Activated CD4-positive, CD25-positive, alpha-beta regulatory T cell treated with anti-CD3 and anti-CD28 coated beads, Interleukin-2, amount 50 U/mL, for 24 hours (primary cell): ENCODE data around the gene CRYBA2.
A peak's percentile ranks its signal among the peaks of the same experiment; 100 is the strongest.

Experiments used
- ATAC-seq, 2 donors: fragments of 150-1000 bp; cut with Tn5 transposase; one replicate each; pipeline ENCODE4 v1.10.0; 2021; ENCODE audit warnings: mild to moderate bottlenecking in 1 of 2, moderate library complexity in 1 of 2

CRYBA2 gene

GRCh38 chr2:218981881-218982585, 11.2 kb downstream of the CRYBA2 start:
- peak; percentile 23 to 27 for ATAC-seq

- ATAC-seq = no peak
Measured at GRCh38 chr2:218981390-218981880, 11.8 kb downstream of the CRYBA2 start.

DNA sequence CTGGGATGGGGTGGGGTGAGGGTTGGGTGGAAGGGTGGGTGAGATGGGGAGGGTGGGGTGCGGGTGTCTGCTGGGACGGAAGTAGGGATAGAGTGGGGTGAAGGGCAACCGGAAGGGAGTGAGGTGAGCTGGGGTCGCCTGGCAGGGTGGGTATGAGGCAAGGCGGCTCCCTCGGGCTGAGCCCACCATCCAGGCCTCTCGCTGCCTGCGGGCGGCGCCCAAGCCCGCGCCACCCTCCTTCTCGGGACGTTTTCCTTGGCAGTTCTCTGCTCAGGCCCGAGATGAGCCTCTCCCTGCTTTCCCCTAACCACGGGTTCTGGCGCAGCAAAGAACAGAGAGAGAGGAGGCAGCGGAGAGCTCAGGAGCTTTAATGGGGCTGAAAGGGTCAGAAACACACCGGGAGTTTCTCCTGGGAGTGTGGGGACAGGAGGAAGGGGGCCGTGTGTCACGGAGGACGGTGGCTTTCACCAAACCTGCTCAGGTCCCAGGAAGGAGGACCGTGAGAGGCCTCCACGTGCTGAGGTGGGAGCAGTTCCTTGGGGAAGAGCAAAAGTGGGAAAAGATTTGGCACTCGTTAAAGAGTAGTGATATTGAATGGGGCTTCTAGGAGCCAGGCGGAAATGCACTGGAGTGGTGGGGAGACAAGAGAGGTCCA, 12.4 kb downstream of the CRYBA2 start:
- ATAC-seq = no peak

DNA sequence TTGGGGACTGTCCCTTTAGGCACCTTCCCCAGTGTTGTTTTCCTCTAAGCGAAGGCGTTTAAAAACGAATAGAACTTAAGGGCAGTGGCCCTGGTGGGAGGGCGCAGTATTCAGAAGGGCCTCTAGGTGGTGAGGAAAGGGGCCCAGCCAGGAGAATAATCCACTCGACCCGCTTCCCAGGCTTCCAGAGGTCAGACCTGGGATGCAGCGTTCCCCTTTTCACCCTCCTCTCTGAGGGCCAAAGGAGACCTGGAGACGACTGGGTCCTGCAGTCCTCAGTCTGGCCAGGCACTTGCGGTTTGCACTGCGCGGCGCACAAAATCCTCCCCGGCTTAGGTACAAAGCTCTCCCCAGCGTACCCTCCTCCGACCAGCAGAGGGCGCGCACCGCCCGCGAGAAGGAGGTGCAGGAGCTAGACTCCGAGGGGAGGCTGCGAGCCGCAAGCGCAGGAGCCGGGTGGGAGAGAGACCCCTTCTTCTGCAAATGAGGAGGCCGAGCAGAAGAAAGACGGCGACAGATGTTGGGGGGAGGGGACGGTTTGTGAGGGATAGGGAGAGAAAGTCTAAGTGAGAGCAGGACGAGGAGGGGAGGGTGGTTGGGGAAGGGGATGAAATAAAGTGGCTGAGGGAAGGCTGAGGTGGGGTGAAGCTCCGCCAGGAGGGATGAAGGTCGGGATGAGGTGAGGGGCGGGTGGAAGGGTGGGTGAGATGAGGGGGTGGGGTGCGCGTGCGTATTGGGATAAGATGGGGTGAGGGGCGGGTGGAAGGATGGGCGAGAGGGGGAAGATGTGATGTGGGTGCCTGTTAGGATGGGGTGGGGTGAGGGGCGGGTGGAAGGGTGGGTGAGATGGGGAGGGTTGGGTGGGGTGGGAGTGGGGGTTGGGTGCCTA, 13.1 kb downstream of the CRYBA2 start:
- peak; percentile 90 to 93 for ATAC-seq

DNA sequence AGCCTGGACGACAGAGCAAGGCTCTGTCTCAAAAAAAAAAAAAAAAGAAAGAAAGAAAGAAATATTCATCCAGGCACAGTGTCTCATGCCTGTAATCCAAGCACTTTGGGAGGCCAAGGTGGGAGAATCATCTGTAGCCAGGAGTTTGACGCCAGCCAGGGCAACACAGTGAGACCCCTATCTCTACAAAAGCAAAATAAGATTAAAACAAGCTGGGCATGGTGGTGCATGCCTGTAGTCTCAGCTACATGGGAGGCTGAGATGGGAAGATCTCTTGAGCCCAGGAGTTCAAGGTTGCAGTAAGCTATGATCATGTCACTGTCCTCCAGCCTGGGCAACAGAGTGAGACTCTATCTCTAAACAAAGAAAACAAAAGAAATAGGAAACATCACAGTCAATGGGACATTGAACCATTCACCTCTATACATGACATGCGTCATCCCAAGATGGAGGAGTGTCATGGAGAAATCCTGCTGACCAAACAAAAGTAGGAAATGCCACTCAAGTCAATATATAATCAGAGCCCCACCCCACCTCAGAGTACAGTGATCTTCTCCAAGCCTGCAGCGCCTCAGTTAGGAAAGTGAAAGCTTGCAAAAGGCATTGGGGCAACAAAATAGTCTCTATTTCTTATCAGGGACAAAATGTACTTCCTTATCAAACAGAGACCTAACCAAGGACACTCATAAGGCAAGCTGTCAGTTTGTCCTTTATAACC, 18.0 kb downstream of the CRYBA2 start:
- no peak for ATAC-seq

- no peak for ATAC-seq
Measured at GRCh38 chr2:218970894-218971293, 22.3 kb downstream of the CRYBA2 start.

GRCh38 chr2:218964041-218964771, 29.0 kb downstream of the CRYBA2 start:
- no peak for ATAC-seq

- ATAC-seq = no peak
Measured at GRCh38 chr2:218963601-218964000, 29.6 kb downstream of the CRYBA2 start.

GRCh38 chr2:218962859-218963492, 30.2 kb downstream of the CRYBA2 start:
- ATAC-seq = no peak

- no peak for ATAC-seq
Measured at GRCh38 chr2:218961651-218962570, 31.3 kb downstream of the CRYBA2 start.

GRCh38 chr2:218961229-218961628, 32.0 kb downstream of the CRYBA2 start:
- ATAC-seq = no peak

DNA sequence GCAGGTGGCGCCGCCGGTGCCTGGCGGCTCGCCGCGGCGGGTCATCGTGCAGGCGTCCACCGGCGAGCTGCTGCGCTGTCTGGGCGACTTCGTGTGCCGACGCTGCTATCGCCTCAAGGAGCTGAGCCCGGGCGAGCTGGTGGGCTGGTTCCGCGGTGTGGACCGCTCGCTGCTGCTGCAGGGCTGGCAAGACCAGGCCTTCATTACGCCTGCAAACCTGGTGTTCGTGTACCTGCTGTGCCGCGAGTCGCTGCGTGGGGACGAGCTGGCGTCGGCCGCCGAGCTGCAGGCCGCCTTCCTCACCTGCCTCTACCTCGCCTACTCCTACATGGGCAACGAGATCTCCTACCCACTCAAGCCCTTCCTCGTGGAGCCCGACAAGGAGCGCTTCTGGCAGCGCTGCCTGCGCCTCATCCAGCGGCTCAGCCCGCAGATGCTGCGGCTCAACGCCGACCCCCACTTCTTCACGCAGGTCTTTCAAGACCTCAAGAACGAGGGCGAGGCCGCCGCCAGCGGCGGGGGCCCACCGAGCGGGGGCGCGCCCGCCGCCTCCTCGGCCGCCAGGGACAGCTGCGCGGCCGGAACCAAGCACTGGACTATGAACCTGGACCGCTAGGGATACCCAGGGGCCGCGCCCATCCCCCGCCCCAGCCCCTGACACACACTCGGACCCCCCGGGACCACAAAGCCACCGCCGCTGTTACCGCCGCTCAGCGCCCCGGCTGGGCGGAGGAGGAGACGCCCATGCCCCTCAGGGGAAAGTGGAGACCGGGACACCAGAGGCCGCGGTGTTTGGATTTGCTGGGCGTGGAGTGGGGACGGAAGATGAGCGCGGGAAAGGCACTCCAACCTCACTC, 32.7 kb downstream of the CRYBA2 start:
- ATAC-seq = no peak

- no peak for ATAC-seq
Measured at GRCh38 chr2:218959761-218960308, 33.4 kb downstream of the CRYBA2 start.

- ATAC-seq = peak; percentile 89 to 90
Measured at GRCh38 chr2:218959141-218959731, 34.0 kb downstream of the CRYBA2 start, which contains the start of gene CDK5R2. TSS of gene CDK5R2 (plus strand) at chr2:218959666. CDS start at chr2:218959821, 155 bp downstream.

DNA sequence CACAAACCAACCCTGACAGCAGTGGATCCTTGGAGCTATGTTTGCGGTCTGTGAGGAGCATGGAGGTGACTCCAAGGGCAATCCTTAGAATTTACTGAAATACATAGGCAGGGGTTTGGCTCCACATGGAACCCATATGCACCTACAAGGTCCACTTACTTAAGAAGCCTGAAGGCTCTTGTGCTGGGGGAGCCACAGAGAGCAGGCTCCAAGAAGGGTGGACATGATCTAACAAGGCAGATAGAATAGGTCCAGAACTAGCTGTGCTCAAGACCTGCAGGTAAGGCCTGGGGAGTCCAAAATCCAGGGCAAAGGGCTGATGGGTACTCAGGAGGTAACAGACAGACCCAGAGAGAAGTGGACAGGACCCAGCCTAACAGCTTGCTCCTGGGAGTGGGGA, 34.9 kb downstream of the CRYBA2 start:
- ATAC-seq = no peak

DNA sequence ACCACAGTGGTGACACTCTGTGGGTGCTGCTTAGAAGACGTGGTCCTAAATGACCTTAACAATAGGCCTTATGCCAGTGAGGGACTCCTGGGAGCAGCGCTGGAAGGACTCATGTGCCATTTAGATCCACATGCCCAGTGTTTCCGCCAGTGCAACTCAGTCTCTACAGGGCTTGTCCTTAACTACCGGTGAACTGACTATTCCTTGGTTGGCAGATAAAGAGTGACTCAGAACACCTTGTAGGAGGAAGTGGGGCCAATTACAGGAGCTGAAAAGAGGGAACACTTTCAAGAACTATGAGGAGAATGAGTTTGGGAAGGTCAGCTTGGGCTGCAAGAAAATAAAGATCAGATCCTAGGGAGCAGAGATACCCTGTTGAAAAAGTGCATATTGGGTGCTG, 35.6 kb downstream of the CRYBA2 start:
- ATAC-seq = no peak

DNA sequence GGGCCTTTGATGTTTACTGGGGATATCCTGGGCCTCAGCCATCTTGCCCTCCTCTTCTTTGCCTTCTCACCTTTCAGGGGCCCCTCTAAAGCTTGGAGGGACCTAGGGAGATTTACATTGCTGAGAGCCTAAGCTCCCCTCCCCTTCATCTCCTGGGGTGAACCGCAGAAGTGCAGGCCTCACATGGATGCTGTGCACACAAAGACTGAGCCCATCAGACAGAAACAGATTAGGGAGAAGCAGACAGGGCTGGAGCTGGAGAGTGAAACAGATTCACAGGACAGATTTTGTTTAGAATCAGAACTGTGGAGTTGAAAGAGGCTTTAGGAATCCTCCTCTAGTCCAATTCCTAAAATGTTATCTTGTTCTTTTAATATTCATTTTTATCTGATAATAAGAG, 37.2 kb downstream of the CRYBA2 start:
- no peak for ATAC-seq

GRCh38 chr2:218954541-218955300, 38.5 kb downstream of the CRYBA2 start:
- ATAC-seq = no peak
